Subcutaneous adipose tissue (tissue), 4 donors: ENCODE results near the gene PLSCR4. TPM values are rescaled to one million over a fixed set of nuclear protein-coding genes. Genes with fewer than 3 reads are reported as not detected.

Source experiments
- CTCF ChIP-seq: fragments of 450-650 bp; IDR thresholded peaks from one replicate; pipeline ENCODE4 v1.5.1; 2016; ENCODE audit warnings: low read depth, mild to moderate bottlenecking, control low read depth, antibody characterized with exemption, moderate library complexity
- total RNA-seq, 4 donors: library from RNA; depleted of rRNA; stranded (reverse); fragments of >200 nt; gene quantifications; one replicate each; pipeline ENCODE4 v1.1.0, GENCODE V29; 2016

PLSCR4 gene
- total RNA-seq, 4 donors from 2014 or later = 79.9 to 144 (median 103) TPM

GRCh38 chr3:146221276-146221675, 29.6 kb downstream of the PLSCR4 start:
- no peak for TF ChIP-seq CTCF

DNA sequence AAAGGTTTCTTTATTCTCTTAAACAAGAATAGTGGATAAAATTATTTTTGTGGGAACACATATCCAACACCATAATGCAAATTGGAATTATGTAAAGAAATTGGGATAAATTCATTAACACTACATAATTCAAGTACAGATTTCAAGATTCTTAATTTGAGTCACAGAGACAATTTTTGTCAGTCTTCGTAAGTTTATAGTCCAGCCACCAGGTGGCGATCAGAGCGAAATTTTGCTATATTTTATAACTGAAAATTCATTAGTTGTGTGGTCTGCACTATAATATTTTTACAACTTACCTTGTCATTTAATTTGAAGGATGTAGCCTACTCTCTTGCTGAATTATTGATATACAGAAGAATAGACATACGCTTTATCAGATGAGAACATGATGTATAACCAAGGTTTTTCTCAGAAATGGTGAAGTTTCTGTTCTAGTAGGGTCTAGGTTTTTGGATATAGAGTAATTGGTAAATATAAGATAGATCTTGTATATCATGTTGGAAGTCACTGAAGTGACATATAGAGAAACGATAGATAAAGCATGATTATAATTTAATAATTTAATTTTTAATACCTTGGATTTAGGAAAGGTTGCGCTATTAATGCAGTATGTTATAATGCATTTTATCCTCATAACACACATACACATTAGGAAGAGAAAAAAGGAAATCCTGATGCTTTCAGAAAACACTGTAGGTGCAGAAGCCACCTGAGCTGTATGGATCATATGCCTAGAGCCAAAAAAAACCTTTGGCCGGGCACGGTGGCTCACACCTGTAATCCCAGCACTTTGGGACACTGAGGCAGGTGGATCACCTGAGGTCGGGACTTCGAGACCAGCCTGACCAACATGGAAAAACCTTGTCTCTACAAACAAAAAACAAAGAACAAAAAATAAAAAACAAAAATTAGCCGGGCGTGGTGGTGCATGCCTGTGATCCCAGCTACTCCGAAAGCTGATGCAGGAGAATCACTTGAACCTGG, 31.7 kb downstream of the PLSCR4 start:
- TF ChIP-seq CTCF = no peak

- TF ChIP-seq CTCF = no peak
These were observed 33.6 kb downstream of the PLSCR4 start for GRCh38 chr3:146217324-146217723.

DNA sequence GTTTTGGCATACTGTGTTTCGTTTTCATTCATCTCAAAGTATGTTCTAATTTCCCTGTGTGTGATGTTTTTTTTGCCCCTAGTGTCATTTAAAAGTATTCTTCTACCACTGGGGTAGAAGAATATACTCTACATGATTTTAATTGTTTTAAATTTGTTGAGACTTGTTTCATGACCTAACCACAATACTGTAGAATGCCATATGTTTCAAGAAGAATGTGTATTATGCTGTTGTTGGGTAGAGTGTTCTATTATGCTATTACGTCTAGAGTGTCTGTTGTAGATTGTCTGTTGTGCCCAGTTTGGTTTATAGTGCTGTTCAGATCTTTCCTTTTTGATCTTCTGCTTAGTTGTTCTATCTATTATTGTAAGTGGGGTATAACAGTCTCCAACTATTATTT, 36.4 kb downstream of the PLSCR4 start:
- no peak for TF ChIP-seq CTCF

GRCh38 chr3:146209371-146209770, 41.5 kb downstream of the PLSCR4 start:
- TF ChIP-seq CTCF = no peak

- TF ChIP-seq CTCF = no peak
These were observed 47.1 kb downstream of the PLSCR4 start for GRCh38 chr3:146203776-146204175.

GRCh38 chr3:146200461-146201220, 50.3 kb downstream of the PLSCR4 start:
- TF ChIP-seq CTCF = no peak
